NCI-H146 treated with DMSO at 0.1 percent for 48 hours (cell line): ENCODE results near the gene DCDC1.
A peak's percentile ranks its signal among the peaks of the same experiment; 100 is the strongest.
"Not testable (repeated sequence)": the region's sequence is repeated elsewhere in the genome, so short reads cannot be mapped to it uniquely, and the experiment has no call there.

Experiments
- DNase-seq: peaks from one replicate; lab custom pipeline; 2025; ENCODE audit not compliant: unreplicated experiment; lab: John Stamatoyannopoulos, UW

Gene DCDC1

GRCh38 chr11:30991376-30991775 is 378.2 kb downstream of the DCDC1 start:
- no peak for DNase-seq

GRCh38 chr11:30990625-30991296 is 378.8 kb downstream of the DCDC1 start:
- peak; percentile 28 for DNase-seq

GRCh38 chr11:30987819-30988218 is 381.7 kb downstream of the DCDC1 start:
- no peak for DNase-seq

GRCh38 chr11:30985536-30985935 is 384.0 kb downstream of the DCDC1 start:
- no peak for DNase-seq

GRCh38 chr11:30984827-30985226 is 384.7 kb downstream of the DCDC1 start:
- no peak for DNase-seq

- no peak for DNase-seq
These were observed 385.1 kb downstream of the DCDC1 start for GRCh38 chr11:30984442-30984816.

GRCh38 chr11:30983776-30984441 is 385.6 kb downstream of the DCDC1 start:
- peak; percentile 36 for DNase-seq

GRCh38 chr11:30983143-30983542 is 386.4 kb downstream of the DCDC1 start:
- DNase-seq, result no peak

- no peak for DNase-seq
These were observed 402.0 kb downstream of the DCDC1 start for GRCh38 chr11:30967579-30967978.

- peak; percentile 75 for DNase-seq
These were observed 409.0 kb downstream of the DCDC1 start for GRCh38 chr11:30960387-30960992.

GRCh38 chr11:30956751-30957150 is 412.8 kb downstream of the DCDC1 start:
- DNase-seq, result no peak

GRCh38 chr11:30949838-30950237 is 419.7 kb downstream of the DCDC1 start:
- no peak for DNase-seq

- DNase-seq, result not testable (repeated sequence)
These were observed 421.8 kb downstream of the DCDC1 start for GRCh38 chr11:30947715-30948114.

- DNase-seq, result no peak
These were observed 430.7 kb downstream of the DCDC1 start for GRCh38 chr11:30938810-30939209.

GRCh38 chr11:30938171-30938570 is 431.4 kb downstream of the DCDC1 start:
- DNase-seq, result no peak

- no peak for DNase-seq
These were observed 433.0 kb downstream of the DCDC1 start for GRCh38 chr11:30936491-30936890.

- no peak for DNase-seq
These were observed 433.7 kb downstream of the DCDC1 start for GRCh38 chr11:30935861-30936260.

- no peak for DNase-seq
These were observed 443.4 kb downstream of the DCDC1 start for GRCh38 chr11:30926130-30926529.

GRCh38 chr11:30921811-30922210 is 447.7 kb downstream of the DCDC1 start:
- no peak for DNase-seq

- DNase-seq, result no peak
These were observed 450.0 kb downstream of the DCDC1 start for GRCh38 chr11:30919389-30920152.

- DNase-seq, result peak; percentile 38
These were observed 451.6 kb downstream of the DCDC1 start for GRCh38 chr11:30917859-30918478.
